Activated CD4-positive, alpha-beta memory T cell treated with anti-CD3 and anti-CD28 coated beads, Interleukin-2, amount 10 ng/mL, durations not matched to agents 7 days and 5 days (primary cell): ENCODE data around the gene SIL1. TPM values are rescaled to one million over a fixed set of nuclear protein-coding genes. Genes with fewer than 3 reads are reported as not detected.

ENCODE experiments used
- CTCF ChIA-PET: fragments of 350-600 bp; sonication (Branson Sonifier 250); formaldehyde crosslinking; loops from one replicate; lab custom pipeline; 2021; ENCODE audit warnings: antibody characterized with exemption, inconsistent platforms; lab: Charles Lee
- POLR2A ChIA-PET: fragments of 350-600 bp; sonication (Branson Sonifier 250); formaldehyde crosslinking; loops from one replicate; lab custom pipeline; 2021; ENCODE audit warnings: antibody characterized with exemption; lab: Charles Lee
- DNase-seq: peaks from one replicate; pipeline ENCODE4 v3.0.0-alpha.2; 2020
- H3K27ac Mint-ChIP-seq: one replicate; pipeline ENCODE4 v1.8.0; 2021; ENCODE audit warnings: mild to moderate bottlenecking, mixed read lengths
- H3K27me3 Mint-ChIP-seq: one replicate; pipeline ENCODE4 v1.8.0; 2021; ENCODE audit warnings: mixed read lengths
- H3K36me3 Mint-ChIP-seq: one replicate; pipeline ENCODE4 v1.8.0; 2021; ENCODE audit warnings: low read depth, mixed read lengths
- H3K4me1 Mint-ChIP-seq: one replicate; pipeline ENCODE4 v1.8.0; 2021; ENCODE audit warnings: mixed read lengths
- H3K4me3 Mint-ChIP-seq: one replicate; pipeline ENCODE4 v1.8.0; 2021; ENCODE audit warnings: mild to moderate bottlenecking, mixed read lengths
- H3K9me3 Mint-ChIP-seq: one replicate; pipeline ENCODE4 v1.8.0; 2021; ENCODE audit warnings: mixed read lengths
- total RNA-seq, 2 experiments: library from RNA; stranded (reverse); gene quantifications; one replicate each; pipeline ENCODE4 v1.2.3, GENCODE V29; 2021

The SIL1 gene
- total RNA-seq, 2 experiments from 2014 or later = 23.1 to 39.7 TPM

DNA sequence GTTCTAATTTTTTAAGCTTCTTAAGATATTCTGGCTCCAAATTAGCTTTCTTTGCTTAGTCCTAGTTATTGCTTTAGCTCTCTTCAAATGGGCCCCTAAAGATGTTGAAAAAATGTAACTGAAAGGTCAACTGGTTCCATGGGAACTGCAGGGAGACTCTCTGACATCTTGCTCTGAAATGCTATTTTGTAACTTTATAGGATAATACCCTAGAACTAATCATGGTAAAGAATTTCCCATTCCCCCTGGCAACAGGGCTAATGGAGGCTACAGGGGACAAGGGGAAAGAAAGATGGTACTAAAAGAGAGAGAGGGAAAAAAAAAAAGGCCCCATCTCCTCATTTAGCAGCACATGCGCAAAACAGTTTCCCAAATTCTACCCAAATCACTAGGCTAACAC, 39.4 kb downstream of the SIL1 start:
- Mint-ChIP-seq H3K4me1 (no peaks in the 10 kb centered on the region), H3K27me3 (no peaks in the 10 kb centered on the region), H3K9me3 (no peaks in the 10 kb centered on the region), H3K36me3 (no peaks in the 10 kb centered on the region), H3K27ac (no peak overlapping the region), H3K4me3 (no peak overlapping the region)
- DNase-seq = no peak
- POLR2A ChIA-PET = no interaction called here
- CTCF ChIA-PET = interaction anchor here (1.2 kb wide), 1 partner anchor 369 kb away, joined by 4 read pairs; no protein-coding TSS in a partner anchor

DNA sequence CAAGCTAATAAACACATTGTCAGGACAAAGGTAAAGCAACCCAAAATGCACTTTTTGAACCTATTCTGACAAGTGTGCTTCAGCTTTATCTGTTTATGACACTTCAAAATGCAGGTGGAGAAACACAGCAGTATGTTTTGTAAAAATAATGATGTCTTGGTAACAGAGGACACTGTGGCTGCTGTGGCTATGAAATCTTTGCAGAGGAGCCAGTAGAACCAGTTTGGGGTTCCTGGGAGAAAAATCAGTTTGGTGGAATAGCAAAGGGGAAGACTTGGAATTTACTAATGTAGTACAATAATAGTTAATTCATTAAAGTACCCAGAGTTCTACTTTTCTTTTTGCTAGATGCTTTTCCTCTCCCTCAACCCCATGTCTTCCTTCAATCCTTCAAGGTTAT, 40.6 kb downstream of the SIL1 start:
- no peak for DNase-seq
- no peaks in the 10 kb centered on the region for H3K36me3 Mint-ChIP-seq
- H3K27me3 Mint-ChIP-seq = no peaks in the 10 kb centered on the region
- H3K9me3 Mint-ChIP-seq = no peaks in the 10 kb centered on the region
- CTCF ChIA-PET = interaction anchor here (0.5 kb wide), 1 partner anchor 16 kb away, joined by 3 read pairs; no protein-coding TSS in a partner anchor
- POLR2A ChIA-PET = no interaction called here
- H3K4me1 Mint-ChIP-seq = no peaks in the 10 kb centered on the region
- H3K4me3 Mint-ChIP-seq = no peak overlapping the region
- H3K27ac Mint-ChIP-seq = no peak overlapping the region

DNA sequence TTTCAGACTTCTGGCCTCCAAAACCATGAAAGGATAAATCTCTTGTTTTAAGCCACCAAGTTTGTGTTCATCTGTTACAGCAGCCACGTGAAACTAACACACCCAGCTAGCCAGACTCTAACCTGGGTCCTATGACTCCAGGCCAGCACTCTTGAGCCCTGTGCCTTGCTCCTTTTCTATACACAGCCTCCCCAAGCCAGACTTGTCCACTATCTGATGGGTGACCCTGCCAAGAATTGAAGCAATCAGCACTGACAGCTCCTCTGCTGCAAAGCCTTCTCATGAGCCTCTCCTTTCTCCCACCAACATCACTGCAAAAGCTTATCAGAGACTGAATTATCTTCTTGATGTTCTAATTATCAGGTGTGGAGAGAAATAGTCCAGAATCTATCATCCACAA, 41.4 kb downstream of the SIL1 start:
- no peaks in the 10 kb centered on the region for H3K36me3 Mint-ChIP-seq
- H3K4me3 Mint-ChIP-seq = no peak overlapping the region
- no peak for DNase-seq
- ChIA-PET POLR2A (no interaction called here), CTCF (no interaction called here)
- H3K4me1 Mint-ChIP-seq = no peaks in the 10 kb centered on the region
- no peaks in the 10 kb centered on the region for H3K27me3 Mint-ChIP-seq
- H3K9me3 Mint-ChIP-seq = no peaks in the 10 kb centered on the region
- H3K27ac Mint-ChIP-seq = no peak overlapping the region

DNA sequence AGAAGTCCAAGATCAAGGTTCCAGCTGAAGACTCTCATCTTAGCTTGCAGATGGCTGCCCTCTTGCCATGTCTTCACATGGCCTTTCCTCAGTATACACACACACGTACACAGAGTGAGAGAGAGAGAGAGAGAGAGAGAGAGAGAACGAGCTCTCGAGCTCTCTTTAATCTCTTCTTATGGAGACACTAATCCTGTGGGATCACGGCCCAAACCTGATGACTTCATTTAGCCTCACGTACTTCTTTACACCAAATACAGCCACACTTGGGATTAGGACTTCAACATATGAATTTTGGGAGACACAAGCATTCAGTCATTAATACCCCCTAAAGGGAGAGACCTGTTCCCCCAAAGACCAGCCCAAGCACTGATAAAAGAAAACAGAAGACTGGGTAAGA, 42.8 kb downstream of the SIL1 start:
- ChIA-PET POLR2A (no interaction called here), CTCF (no interaction called here)
- Mint-ChIP-seq H3K27me3 (no peaks in the 10 kb centered on the region), H3K4me3 (no peak overlapping the region), H3K9me3 (no peaks in the 10 kb centered on the region), H3K36me3 (no peaks in the 10 kb centered on the region), H3K27ac (no peak overlapping the region), H3K4me1 (peaks cover under 1% of the 10 kb centered on the region)
- no peak for DNase-seq

DNA sequence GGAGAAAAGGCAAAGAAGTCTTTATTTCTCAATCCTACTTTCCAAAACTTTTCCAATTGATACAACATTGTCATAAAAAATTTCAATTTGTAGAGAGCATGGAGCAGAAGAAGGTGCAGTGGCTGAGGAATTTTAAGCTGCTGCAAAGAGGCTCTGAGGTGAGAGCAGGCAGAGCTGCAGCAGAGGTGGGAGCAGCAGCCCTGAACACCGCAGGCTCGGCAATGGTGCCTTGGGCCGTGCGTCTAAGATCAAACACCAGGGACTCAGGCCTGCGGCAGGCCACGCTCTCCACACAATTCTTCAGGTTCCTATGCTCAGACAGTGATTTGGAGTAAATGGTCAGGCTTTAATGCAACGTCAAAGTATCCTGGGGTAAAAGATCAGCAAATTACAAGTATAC, 46.3 kb downstream of the SIL1 start:
- no peak overlapping the region for H3K4me3 Mint-ChIP-seq

DNA sequence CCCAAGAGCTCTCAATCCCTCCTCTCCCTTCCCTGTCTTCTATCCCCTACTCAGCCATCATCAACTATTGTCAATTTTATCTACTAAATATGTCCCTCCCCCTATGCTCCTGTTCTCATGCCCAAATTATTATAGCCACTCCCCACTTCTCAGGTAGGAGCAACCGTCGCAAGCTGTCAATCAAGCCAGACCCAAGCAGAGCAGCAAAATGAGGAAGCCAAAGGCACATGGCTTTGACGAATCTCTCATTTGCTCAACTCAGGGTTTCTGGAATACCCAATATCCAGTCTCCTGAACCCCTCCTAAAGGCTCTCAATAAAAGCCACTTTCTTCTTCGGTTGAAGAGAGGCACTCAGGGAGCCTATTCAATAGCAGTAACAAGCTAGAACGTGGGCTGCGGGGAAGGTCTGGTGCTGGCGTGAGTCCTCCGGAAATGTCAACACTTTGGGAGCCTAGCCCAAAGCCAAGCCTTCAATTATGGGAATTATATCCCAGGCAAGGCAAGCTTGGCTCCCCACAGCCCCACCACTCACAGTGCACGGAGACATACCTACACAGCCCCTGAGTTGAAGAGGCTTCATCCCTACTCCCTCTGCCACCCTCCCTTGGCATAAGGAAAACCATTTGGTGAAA, 47.7 kb downstream of the SIL1 start:
- H3K27ac Mint-ChIP-seq = no peak overlapping the region
- POLR2A ChIA-PET = interaction anchor here (0.8 kb wide), 1 partner anchor 15 kb away, joined by 4 read pairs; no protein-coding TSS in a partner anchor
- H3K9me3 Mint-ChIP-seq = no peaks in the 10 kb centered on the region
- H3K36me3 Mint-ChIP-seq = no peaks in the 10 kb centered on the region
- CTCF ChIA-PET = no interaction called here
- no peak for DNase-seq
- H3K4me3 Mint-ChIP-seq = no peak overlapping the region
- H3K4me1 Mint-ChIP-seq = peaks cover 11% of the 10 kb centered on the region
- no peaks in the 10 kb centered on the region for H3K27me3 Mint-ChIP-seq

More for the DNA sequence above, 46.3 kb downstream of the SIL1 start:
- H3K4me1 Mint-ChIP-seq = peaks cover 11% of the 10 kb centered on the region
- H3K9me3 Mint-ChIP-seq = no peaks in the 10 kb centered on the region
- ChIA-PET POLR2A (no interaction called here), CTCF (no interaction called here)
- H3K27me3 Mint-ChIP-seq = no peaks in the 10 kb centered on the region
- no peak for DNase-seq
- H3K27ac Mint-ChIP-seq = no peak overlapping the region
- no peaks in the 10 kb centered on the region for H3K36me3 Mint-ChIP-seq

DNA sequence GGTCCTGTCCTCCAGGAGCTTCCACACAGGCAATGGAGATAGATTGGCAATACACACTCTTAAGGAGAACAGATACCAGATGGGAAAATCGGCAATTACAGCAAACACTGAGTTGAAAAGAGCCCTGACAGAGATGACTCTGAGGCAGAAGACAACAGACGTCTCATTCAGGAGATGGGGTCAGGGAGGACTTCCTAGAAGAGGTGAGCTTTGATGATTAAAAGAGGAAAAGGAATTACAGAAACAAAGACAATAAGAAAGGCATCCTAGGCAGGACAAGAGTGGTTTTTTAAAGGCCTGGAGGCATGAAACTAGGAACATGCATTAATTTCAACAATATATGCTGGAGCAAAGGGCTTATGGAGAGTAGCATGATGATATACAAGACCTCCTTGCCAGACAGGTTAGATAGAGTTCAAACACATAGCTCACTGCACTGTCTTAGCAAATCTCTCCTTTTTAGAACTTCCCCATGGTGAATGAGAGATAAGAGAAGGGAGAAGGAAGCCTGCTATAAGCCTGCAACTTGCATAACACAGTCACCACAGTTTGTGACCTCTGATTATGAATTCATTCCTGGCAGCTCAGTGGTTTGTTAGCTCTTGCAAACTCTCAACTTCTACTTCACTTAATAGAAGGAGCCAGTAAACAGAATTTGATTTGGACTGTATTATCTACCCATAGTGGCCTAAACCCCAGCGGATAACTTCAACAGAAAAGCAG, 48.5 kb downstream of the SIL1 start:
- Mint-ChIP-seq H3K27me3 (no peaks in the 10 kb centered on the region), H3K36me3 (no peaks in the 10 kb centered on the region), H3K4me1 (peaks cover 17% of the 10 kb centered on the region), H3K27ac (no peak overlapping the region), H3K9me3 (no peaks in the 10 kb centered on the region), H3K4me3 (no peak overlapping the region)
- ChIA-PET CTCF (no interaction called here), POLR2A (interaction anchor here (0.8 kb wide), 1 partner anchor 14 kb away, joined by 4 read pairs; no protein-coding TSS in a partner anchor)
- no peak for DNase-seq

DNA sequence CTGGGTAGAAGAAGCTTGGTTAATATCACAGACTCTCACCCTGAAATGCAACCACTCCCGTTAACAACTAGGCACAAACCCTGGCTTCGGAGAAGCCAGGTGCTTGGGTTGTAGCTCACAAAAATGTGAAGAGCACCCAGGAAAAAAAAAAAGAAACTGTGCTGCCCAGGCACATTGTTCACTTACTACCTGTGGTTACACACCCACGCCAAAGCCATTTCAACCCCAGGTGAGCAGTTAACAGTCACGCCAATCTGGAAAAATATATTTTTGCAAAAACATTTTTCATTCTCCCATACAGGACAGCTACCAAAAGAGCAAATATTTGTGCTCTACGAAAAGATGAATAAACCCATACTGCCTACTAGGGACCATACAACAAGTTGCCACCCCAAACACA, 49.2 kb downstream of the SIL1 start:
- Mint-ChIP-seq H3K4me1 (peaks cover 17% of the 10 kb centered on the region), H3K9me3 (no peaks in the 10 kb centered on the region), H3K4me3 (no peak overlapping the region), H3K27me3 (no peaks in the 10 kb centered on the region), H3K36me3 (no peaks in the 10 kb centered on the region), H3K27ac (no peak overlapping the region)
- no peak for DNase-seq
- POLR2A ChIA-PET = no interaction called here
- CTCF ChIA-PET = no interaction called here

DNA sequence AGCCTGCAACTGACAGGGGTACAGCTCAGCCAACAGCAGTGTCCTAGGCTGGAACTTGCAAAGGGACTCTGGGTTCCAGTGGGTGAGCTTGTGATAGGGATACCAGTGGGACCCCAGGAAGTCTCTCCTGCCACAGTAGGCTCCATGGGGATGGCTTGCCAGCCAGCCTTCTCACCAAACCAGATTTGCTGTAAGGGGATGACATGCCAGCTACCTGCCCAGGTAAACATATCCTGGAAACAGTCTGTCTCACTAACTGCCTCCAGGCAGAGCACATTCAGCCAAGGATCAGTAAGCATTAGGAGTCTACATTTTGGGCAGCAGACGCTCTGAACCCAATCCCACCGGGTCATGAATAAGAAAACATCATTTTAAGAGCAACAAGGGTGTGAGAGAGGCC, 49.9 kb downstream of the SIL1 start:
- H3K4me3 Mint-ChIP-seq = no peak overlapping the region
- peaks cover 17% of the 10 kb centered on the region for H3K4me1 Mint-ChIP-seq
- no peak for DNase-seq
- H3K9me3 Mint-ChIP-seq = no peaks in the 10 kb centered on the region
- no peak overlapping the region for H3K27ac Mint-ChIP-seq
- no peaks in the 10 kb centered on the region for H3K27me3 Mint-ChIP-seq
- ChIA-PET POLR2A (no interaction called here), CTCF (no interaction called here)
- H3K36me3 Mint-ChIP-seq = no peaks in the 10 kb centered on the region

DNA sequence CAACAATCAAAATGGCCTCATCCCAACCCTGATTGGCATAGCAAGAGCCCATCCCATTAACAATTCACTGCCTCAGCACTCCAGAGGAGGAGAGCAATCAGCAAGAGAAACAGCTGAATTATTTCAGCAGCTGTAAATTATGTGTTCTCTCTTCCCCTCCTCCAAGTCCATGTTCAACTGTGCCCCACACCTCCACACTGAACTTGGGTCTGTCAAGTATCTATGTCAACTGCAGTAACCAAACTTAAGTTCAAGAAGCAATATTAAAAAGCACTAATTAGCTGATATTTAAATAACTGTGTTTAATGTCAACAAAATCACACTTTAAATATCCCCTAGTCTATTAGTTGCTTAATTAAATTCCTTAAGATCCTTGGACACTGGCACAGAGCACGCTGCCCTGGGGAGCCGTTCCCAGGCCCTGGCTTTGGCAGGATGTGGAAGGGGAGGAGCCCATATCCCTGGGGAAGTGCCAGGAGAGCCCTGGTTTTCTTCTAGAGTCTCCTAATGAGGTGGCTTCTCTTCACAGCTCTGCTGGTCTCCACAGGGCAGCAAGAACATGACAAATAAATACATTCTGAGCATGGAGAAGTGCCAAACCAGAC, 50.6 kb downstream of the SIL1 start:
- no peaks in the 10 kb centered on the region for H3K27me3 Mint-ChIP-seq
- no peak overlapping the region for H3K4me3 Mint-ChIP-seq
- POLR2A ChIA-PET = interaction anchor here (1.3 kb wide), 1 partner anchor 194 kb away, joined by 3 read pairs; the partner anchor contains the start of gene PAIP2
- no peak for DNase-seq
- peaks cover 17% of the 10 kb centered on the region for H3K4me1 Mint-ChIP-seq
- CTCF ChIA-PET = interaction anchor here (0.9 kb wide), 1 partner anchor 9 kb away, joined by 4 read pairs; no protein-coding TSS in a partner anchor
- no peaks in the 10 kb centered on the region for H3K9me3 Mint-ChIP-seq
- H3K36me3 Mint-ChIP-seq = no peaks in the 10 kb centered on the region
- no peak overlapping the region for H3K27ac Mint-ChIP-seq

DNA sequence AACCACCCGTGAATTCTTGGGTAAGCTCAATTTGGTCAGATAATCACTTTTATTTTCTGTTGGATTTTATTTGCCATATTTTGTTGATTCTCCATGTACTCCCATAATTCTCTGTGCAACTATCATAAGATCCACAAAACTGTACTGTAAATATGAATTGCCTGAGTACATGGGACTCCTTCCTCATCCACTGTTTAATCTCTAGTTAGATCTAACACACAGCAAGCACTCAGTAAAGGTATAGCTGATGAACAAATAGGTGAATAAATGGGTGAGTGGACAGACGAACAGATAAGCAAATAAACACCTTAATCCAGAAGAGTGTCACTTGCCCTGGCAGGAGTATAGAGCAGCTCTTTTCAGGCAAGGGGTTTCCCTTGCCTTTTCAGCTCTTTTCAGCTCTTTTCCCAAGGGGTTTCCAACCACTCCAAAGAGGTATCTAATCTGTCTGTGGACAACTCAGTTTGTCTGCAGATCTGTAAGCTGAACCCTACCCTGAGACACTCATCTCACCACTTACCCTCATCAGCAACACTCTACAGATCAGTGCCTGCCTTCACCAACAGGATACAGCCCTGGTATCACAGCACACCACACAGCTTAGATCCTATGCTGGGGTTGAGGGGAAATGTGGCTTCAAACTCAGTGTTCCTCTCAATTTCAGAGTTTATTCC, 51.2 kb downstream of the SIL1 start:
- Mint-ChIP-seq H3K9me3 (no peaks in the 10 kb centered on the region), H3K36me3 (no peaks in the 10 kb centered on the region), H3K27ac (no peak overlapping the region), H3K27me3 (no peaks in the 10 kb centered on the region), H3K4me1 (peaks cover 17% of the 10 kb centered on the region), H3K4me3 (no peak overlapping the region)
- ChIA-PET CTCF (interaction anchor here (0.6 to 0.9 kb wide), 2 partner anchors 9 to 28 kb away, joined by 3 to 4 read pairs; no protein-coding TSS in a partner anchor), POLR2A (interaction anchor here (1.3 kb wide), 1 partner anchor 195 kb away, joined by 3 read pairs; the partner anchor contains the start of gene PAIP2)
- DNase-seq = no peak

DNA sequence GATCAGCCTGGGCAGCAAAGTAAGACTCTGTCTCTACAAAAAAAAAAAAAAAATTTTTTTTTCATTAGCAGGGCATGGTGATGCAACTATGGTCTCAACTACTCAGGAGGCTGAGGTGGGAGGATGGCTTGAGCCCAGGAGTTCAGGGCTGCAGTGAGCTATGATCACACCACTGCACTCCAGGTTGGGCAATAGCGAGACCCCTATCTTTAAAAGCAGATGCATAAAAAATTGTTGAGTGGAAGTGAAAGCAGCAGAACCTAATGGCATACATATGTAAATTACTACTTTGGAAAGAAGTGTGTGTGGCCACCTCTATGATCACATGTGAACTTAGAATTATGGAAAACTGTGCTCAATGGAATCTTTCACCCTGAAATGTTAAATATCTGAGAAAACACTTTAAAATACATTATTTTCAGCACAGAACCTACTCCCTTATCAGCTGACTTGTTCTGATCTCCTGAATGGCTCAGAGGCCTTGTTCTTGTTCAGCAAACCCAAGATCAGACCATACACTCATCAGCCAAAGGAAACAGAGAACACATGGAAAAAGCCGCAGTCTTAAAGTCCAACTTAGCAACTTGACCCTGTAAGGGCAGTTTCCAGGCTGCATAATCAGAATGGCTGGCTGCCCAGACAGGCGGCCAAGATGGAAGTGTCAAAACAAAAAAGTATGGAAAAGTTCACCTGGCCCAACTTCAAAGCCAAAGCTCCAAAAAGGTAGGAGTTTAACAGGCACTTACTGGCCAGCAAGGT, 56.5 kb downstream of the SIL1 start:
- CTCF ChIA-PET = interaction anchor here (0.7 kb wide), 1 partner anchor 270 kb away, joined by 4 read pairs; no protein-coding TSS in a partner anchor

More for the DNA sequence above, 56.5 kb downstream of the SIL1 start:
- H3K4me3 Mint-ChIP-seq = no peak overlapping the region
- no peak overlapping the region for H3K27ac Mint-ChIP-seq
- H3K27me3 Mint-ChIP-seq = no peaks in the 10 kb centered on the region
- peaks cover 6% of the 10 kb centered on the region for H3K4me1 Mint-ChIP-seq
- DNase-seq = no peak
- POLR2A ChIA-PET = no interaction called here
- H3K36me3 Mint-ChIP-seq = no peaks in the 10 kb centered on the region
- no peaks in the 10 kb centered on the region for H3K9me3 Mint-ChIP-seq
